Uterus (tissue), 2 donors: Measurements from ENCODE around the gene TEK.

Experiments
- POLR2A ChIP-seq, 2 donors: fragments of 450-650 bp; IDR thresholded peaks; one replicate each; pipeline ENCODE4 v1.6.1; 2016; ENCODE audit warnings: antibody characterized with exemption in 2 of 2, mild to moderate bottlenecking in 1 of 2, moderate library complexity in 1 of 2
- TF ChIP-seq, protein P1 (sequence below), 4 experiments: fragments of 200-600 bp in 2 of 4; fragments of 450-650 bp in 2 of 4; sonication (generic) in 2 of 4; IDR thresholded peaks; one replicate each; pipeline ENCODE4 v1.5.1; 2016 to 2019; ENCODE audit warnings: antibody characterized with exemption in 4 of 4, mild to moderate bottlenecking in 2 of 4, moderate library complexity in 1 of 4

DNA sequence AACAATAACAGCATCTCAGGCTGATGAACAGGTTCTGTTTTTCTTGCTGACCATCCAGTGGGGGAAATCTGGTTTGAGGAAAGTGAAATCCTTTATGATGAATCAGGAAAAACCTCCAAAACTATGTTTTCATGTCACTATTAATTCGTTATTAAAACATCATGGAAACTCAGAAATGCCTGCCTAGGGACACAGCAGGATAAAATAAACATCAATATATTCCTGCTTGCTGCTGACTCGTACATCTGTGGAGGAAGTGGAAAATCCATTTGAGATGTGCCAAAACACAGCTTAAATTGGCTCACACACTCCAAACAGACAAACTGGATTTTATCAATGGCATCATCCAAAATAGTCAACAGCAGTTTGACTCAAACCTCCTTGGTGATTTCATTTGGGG, 53.0 kb downstream of the TEK start:
- TF ChIP-seq, protein P1, sequence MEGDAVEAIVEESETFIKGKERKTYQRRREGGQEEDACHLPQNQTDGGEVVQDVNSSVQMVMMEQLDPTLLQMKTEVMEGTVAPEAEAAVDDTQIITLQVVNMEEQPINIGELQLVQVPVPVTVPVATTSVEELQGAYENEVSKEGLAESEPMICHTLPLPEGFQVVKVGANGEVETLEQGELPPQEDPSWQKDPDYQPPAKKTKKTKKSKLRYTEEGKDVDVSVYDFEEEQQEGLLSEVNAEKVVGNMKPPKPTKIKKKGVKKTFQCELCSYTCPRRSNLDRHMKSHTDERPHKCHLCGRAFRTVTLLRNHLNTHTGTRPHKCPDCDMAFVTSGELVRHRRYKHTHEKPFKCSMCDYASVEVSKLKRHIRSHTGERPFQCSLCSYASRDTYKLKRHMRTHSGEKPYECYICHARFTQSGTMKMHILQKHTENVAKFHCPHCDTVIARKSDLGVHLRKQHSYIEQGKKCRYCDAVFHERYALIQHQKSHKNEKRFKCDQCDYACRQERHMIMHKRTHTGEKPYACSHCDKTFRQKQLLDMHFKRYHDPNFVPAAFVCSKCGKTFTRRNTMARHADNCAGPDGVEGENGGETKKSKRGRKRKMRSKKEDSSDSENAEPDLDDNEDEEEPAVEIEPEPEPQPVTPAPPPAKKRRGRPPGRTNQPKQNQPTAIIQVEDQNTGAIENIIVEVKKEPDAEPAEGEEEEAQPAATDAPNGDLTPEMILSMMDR (IDR thresholded peaks at IDR 0.05): no peak
- TF ChIP-seq POLR2A (IDR thresholded peaks at IDR 0.05): no peak
